ENCODE measurements around the gene CECR2. TPM values are rescaled to one million over a fixed set of nuclear protein-coding genes. Genes with fewer than 3 reads are reported as not detected.

Gene CECR2
- total RNA-seq, 1 experiment from 2014 or later, result not detected

- DNase-seq (no peak), ATAC-seq (no peak)
- POLR2A ChIA-PET (ENCODE audit: unreplicated experiment), result no interaction called here
- Histone ChIP-seq H3K79me2 (ENCODE audit: low read length) (no peaks in the 10 kb centered on the region), H3K4me3 (ENCODE audit: low read length) (no peak overlapping the region), H3K27me3 (ENCODE audit: low read length) (peaks cover 33% of the 10 kb centered on the region), H3K27ac (ENCODE audit: low read length) (no peak overlapping the region), H3F3A (ENCODE audit: low read length, unreplicated experiment) (no peaks in the 10 kb centered on the region), H4K20me1 (ENCODE audit: low read length) (no peaks in the 10 kb centered on the region), H2AFZ (ENCODE audit: low read length) (no peak overlapping the region), H3K4me2 (ENCODE audit: low read length) (no peak overlapping the region), H3K4me1 (ENCODE audit: insufficient read depth, low read length) (no peaks in the 10 kb centered on the region), H3K9me3 (ENCODE audit: low read length) (no peaks in the 10 kb centered on the region), H3K9me2 (replicated peaks; ENCODE audit: low read length) (no peaks in the 10 kb centered on the region), H3K9ac (ENCODE audit: low read length) (no peak overlapping the region), H3K36me3 (ENCODE audit: low read depth, low read length) (no peaks in the 10 kb centered on the region)
- BruUV-seq (replicated peaks), result no TSS peak
- intact Hi-C loops (cut with micrococcal nuclease), result no loop called here
- TF ChIP-seq EZH2phosphoT487 (IDR thresholded peaks at IDR 0.05; ENCODE audit: borderline replicate concordance, low read length) (no peak), EZH2 (IDR thresholded peaks at IDR 0.05; ENCODE audit: low read length, unreplicated experiment) (no peak), CTCF (conservative IDR thresholded peaks at IDR 0.05; ENCODE audit: low read depth, low read length) (no peak)
- CTCF ChIA-PET, result no interaction called here
Observed at GRCh38 chr22:17384612-17385330, 15.5 kb downstream of the CECR2 start.

DNA sequence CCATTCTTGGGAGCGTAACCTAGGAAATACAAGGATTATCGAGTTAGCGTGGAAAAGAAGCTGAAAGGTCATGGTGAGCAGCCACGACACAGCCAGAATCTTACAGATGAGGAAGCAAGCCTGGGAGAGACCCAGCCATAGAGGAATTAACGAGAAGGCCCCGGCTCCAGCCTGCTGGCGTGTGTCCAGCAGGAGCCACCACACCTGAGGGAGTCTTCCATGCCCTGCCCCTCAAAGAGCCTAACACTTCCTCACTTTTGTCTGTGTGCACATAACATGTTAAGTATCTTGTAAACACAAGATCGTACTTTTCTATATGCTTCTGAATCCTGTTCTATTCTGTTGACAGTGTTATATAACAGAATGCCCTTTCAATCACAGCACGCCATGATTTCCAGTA is 18.1 kb downstream of the CECR2 start:
- Histone ChIP-seq H3K27me3 (ENCODE audit: low read length) (peaks cover 38% of the 10 kb centered on the region), H3K4me2 (ENCODE audit: low read length) (no peak overlapping the region), H3K79me2 (ENCODE audit: low read length) (no peaks in the 10 kb centered on the region), H3K27ac (ENCODE audit: low read length) (no peak overlapping the region), H3K9ac (ENCODE audit: low read length) (no peak overlapping the region), H2AFZ (ENCODE audit: low read length) (no peak overlapping the region), H3K9me2 (replicated peaks; ENCODE audit: low read length) (no peaks in the 10 kb centered on the region), H3K4me1 (ENCODE audit: insufficient read depth, low read length) (no peaks in the 10 kb centered on the region), H4K20me1 (ENCODE audit: low read length) (no peaks in the 10 kb centered on the region), H3K9me3 (ENCODE audit: low read length) (no peaks in the 10 kb centered on the region), H3F3A (ENCODE audit: low read length, unreplicated experiment) (no peaks in the 10 kb centered on the region), H3K4me3 (ENCODE audit: low read length) (no peak overlapping the region), H3K36me3 (ENCODE audit: low read depth, low read length) (no peaks in the 10 kb centered on the region)
- DNase-seq (no peak), ATAC-seq (no peak)
- no peak for TF ChIP-seq EZH2 (IDR thresholded peaks at IDR 0.05; ENCODE audit: low read length, unreplicated experiment)
- TF ChIP-seq EZH2phosphoT487 (IDR thresholded peaks at IDR 0.05; ENCODE audit: borderline replicate concordance, low read length), result no peak
- no peak for TF ChIP-seq CTCF (conservative IDR thresholded peaks at IDR 0.05; ENCODE audit: low read depth, low read length)
- BruUV-seq (replicated peaks), result no TSS peak
- ChIA-PET CTCF (no interaction called here), POLR2A (ENCODE audit: unreplicated experiment) (no interaction called here)
- intact Hi-C loops (cut with micrococcal nuclease), result no loop called here

- Histone ChIP-seq H3F3A (ENCODE audit: low read length, unreplicated experiment) (no peaks in the 10 kb centered on the region), H3K4me1 (ENCODE audit: insufficient read depth, low read length) (no peaks in the 10 kb centered on the region), H3K9me2 (replicated peaks; ENCODE audit: low read length) (no peaks in the 10 kb centered on the region), H3K4me3 (ENCODE audit: low read length) (no peak overlapping the region), H3K4me2 (ENCODE audit: low read length) (no peak overlapping the region), H3K36me3 (ENCODE audit: low read depth, low read length) (no peaks in the 10 kb centered on the region), H3K9ac (ENCODE audit: low read length) (no peak overlapping the region), H3K27ac (ENCODE audit: low read length) (no peak overlapping the region), H3K9me3 (ENCODE audit: low read length) (no peaks in the 10 kb centered on the region), H3K79me2 (ENCODE audit: low read length) (no peaks in the 10 kb centered on the region), H4K20me1 (ENCODE audit: low read length) (no peaks in the 10 kb centered on the region), H3K27me3 (ENCODE audit: low read length) (peaks cover 38% of the 10 kb centered on the region), H2AFZ (ENCODE audit: low read length) (no peak overlapping the region)
- ATAC-seq, result no peak
- DNase-seq, result no peak
- POLR2A ChIA-PET (ENCODE audit: unreplicated experiment), result no interaction called here
- BruUV-seq (replicated peaks), result no TSS peak
- intact Hi-C loops (cut with micrococcal nuclease), result no loop called here
- TF ChIP-seq EZH2 (IDR thresholded peaks at IDR 0.05; ENCODE audit: low read length, unreplicated experiment), result no peak
- TF ChIP-seq CTCF (conservative IDR thresholded peaks at IDR 0.05; ENCODE audit: low read depth, low read length), result no peak
- CTCF ChIA-PET, result no interaction called here
Observed at GRCh38 chr22:17388235-17388634, 19.0 kb downstream of the CECR2 start.
